Erythroblast (primary cell): Measurements from ENCODE around the gene RXYLT1.
"Not testable (repeated sequence)": the region's sequence is repeated elsewhere in the genome, so short reads cannot be mapped to it uniquely, and the experiment has no call there.

Experiments
- DNase-seq, 2 experiments: peaks; one replicate each; lab custom pipeline; 2025; lab: John Stamatoyannopoulos, UW
- GATA1 ChIP-seq: IDR thresholded peaks from 2 replicates; pipeline ENCODE4 v1.6.1; 2011; ENCODE audit warnings: low read depth, mild to moderate bottlenecking, control low read depth, low read length, moderate library complexity
- POLR2A ChIP-seq: IDR thresholded peaks from 2 replicates; pipeline ENCODE4 v1.6.1; 2011; ENCODE audit warnings: mild to moderate bottlenecking, low read length

The RXYLT1 gene

GRCh38 chr12:63815482-63815852, 35.8 kb downstream of the RXYLT1 start:
- TF ChIP-seq GATA1 (no peak), POLR2A (no peak)
- DNase-seq: no peak

- no peak for DNase-seq
- no peak for TF ChIP-seq POLR2A
- no peak for TF ChIP-seq GATA1
Observed at GRCh38 chr12:63816031-63816430, 36.3 kb downstream of the RXYLT1 start.

GRCh38 chr12:63820427-63820826, 40.7 kb downstream of the RXYLT1 start:
- no peak for TF ChIP-seq POLR2A
- TF ChIP-seq GATA1: no peak
- no peak for DNase-seq

- TF ChIP-seq GATA1 (no peak), POLR2A (no peak)
- no peak for DNase-seq
Observed at GRCh38 chr12:63821781-63822251, 42.1 kb downstream of the RXYLT1 start.

- no peak for DNase-seq
- TF ChIP-seq GATA1 (no peak), POLR2A (no peak)
Observed at GRCh38 chr12:63822352-63822751, 42.6 kb downstream of the RXYLT1 start.

GRCh38 chr12:63823040-63823439, 43.3 kb downstream of the RXYLT1 start:
- no peak for TF ChIP-seq GATA1
- no peak for TF ChIP-seq POLR2A
- DNase-seq: no peak

- DNase-seq: peak; percentile 7 to 25
- TF ChIP-seq GATA1 (no peak), POLR2A (no peak)
Observed at GRCh38 chr12:63826006-63826585, 46.4 kb downstream of the RXYLT1 start.

- no peak for DNase-seq
- TF ChIP-seq GATA1 (no peak), POLR2A (no peak)
Observed at GRCh38 chr12:63828867-63829266, 49.2 kb downstream of the RXYLT1 start.

GRCh38 chr12:63836046-63836445, 56.3 kb downstream of the RXYLT1 start:
- no peak for TF ChIP-seq POLR2A
- TF ChIP-seq GATA1: no peak
- DNase-seq: no peak

- TF ChIP-seq GATA1 (no peak), POLR2A (no peak)
- no peak for DNase-seq
Observed at GRCh38 chr12:63836936-63837335, 57.2 kb downstream of the RXYLT1 start.

- no peak for DNase-seq
- no peak for TF ChIP-seq POLR2A
- TF ChIP-seq GATA1: no peak
Observed at GRCh38 chr12:63838411-63838810, 58.7 kb downstream of the RXYLT1 start.

GRCh38 chr12:63841011-63841410, 61.3 kb downstream of the RXYLT1 start:
- no peak for TF ChIP-seq GATA1
- no peak for TF ChIP-seq POLR2A
- no peak for DNase-seq

GRCh38 chr12:63841571-63841970, 61.9 kb downstream of the RXYLT1 start:
- DNase-seq: no peak
- no peak for TF ChIP-seq GATA1
- TF ChIP-seq POLR2A: no peak

- not testable (repeated sequence) for DNase-seq
Observed at GRCh38 chr12:63842750-63843149, 63.0 kb downstream of the RXYLT1 start.

GRCh38 chr12:63843254-63843720, 63.6 kb downstream of the RXYLT1 start:
- TF ChIP-seq POLR2A (no peak), GATA1 (no peak)
- DNase-seq: no peak
